CD4-positive, alpha-beta T cell treated with Interleukin-6 at 100 ng/mL for 8 hours (primary cell): Measurements from ENCODE around the gene C1QTNF7.

Source experiments
- DNase-seq: peaks from one replicate; pipeline ENCODE4 v3.0.0-alpha.2; 2020; ENCODE audit warnings: mixed read lengths, low spot score

Gene C1QTNF7

GRCh38 chr4:15427701-15428100 lies at the start of gene C1QTNF7:
Gene C1QTNF7, plus strand, starts transcription at chr4:15428033. Its CDS starts 7,711 bp downstream, at chr4:15435744.
- no peak for DNase-seq

DNA sequence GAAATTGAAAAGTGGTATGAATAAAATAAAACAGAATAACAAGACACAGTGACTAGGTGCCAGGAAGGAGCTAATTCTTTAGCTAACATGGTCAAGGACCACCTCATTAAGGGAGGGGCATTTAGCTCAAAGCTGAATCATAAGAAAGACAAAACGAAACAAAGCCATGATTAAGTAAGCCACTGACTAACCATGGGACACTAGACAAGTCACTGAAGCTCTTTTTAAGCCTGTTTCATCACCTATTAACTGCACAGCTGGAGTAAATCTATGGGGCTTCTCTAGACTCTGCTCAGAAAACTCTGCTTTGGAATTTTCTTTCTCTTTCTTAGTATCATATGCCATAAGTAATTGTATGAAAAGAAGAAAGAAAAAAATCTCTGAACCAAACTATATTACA lies 49.8 kb upstream of the C1QTNF7 start:
- DNase-seq = no peak

DNA sequence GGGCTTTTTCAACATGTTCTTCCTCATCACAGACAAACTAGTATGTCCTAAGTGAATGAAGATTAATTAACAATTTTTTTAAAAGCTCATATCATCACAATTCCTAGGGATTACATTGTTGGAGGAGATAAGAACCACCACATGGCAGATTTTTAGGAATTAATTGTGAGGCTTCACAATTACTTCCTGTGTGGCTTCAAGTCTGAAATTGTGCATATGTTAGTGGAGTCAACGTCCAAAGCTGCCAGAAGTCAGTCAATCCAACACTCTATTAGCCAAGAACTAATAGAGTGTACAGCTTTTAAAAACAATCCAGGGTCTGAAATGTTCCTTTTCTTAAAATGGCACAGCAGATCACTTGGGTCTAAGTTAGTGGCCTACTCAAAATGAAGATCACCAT lies 49.3 kb upstream of the C1QTNF7 start:
- no peak for DNase-seq

DNA sequence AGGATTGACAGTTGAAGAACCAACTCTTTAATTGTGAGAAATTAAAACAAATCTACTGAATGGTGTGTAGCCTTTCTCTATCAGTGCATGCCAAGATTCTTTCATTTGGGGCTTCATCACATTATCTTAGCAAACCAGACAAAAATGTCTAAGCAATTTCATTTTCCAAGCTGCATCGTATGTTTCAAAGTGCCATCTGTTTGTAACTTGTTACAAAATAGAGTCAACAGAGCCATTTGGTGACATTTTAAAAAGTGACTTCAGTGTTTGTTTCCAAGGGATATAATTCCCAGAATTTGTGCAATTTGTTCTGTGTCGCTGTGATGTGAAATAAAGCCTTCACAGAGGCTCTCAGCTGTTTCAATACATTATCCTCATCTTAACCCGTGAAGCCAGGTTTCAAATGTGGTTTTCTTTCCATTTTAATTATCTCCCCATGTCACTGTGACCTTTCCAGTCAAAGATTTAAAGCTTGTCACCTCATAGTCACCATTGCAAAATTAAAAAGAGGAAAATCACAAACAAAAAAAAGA lies 46.0 kb upstream of the C1QTNF7 start:
- DNase-seq = no peak

GRCh38 chr4:15382669-15383273 lies 45.1 kb upstream of the C1QTNF7 start:
- no peak for DNase-seq

DNA sequence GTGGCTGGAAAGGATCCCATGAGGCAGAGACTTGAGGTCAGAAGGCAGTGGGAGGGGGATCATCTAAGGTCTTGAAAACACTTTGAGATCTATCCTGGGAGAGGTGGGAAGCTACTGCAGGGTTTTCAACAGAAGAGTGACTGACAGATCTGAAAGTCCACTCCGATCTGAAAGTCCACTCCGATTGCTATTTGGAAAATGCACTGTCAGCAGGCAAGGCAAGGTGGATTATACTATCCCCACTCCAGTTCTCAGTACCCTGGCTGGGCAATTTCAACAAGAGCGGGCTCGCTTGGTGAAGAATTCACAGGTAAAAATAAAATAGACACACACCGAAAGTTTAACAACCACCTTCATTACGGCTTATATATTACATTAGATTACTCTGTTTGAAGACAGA lies 42.3 kb upstream of the C1QTNF7 start:
- no peak for DNase-seq

DNA sequence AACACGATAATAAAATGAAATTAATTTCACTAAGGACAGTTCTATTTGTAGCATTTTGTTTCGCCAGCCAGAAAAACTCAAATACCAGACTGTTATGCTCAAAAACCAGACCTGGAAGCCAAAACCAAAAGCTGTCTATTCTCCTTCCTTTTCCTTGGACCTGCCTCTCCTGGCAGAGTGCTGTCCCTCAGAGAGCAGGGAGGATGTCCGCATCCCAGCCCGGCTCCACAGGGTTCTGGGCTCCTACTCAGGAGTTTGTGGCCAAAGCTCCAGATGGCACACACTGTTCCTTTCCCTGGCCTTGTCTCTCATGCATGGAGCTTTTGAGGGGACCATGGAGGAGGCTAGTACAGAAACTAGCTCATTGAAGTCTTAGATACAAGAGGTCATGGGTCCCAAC lies 41.9 kb upstream of the C1QTNF7 start:
- DNase-seq = no peak

GRCh38 chr4:15390494-15390893 lies 37.3 kb upstream of the C1QTNF7 start:
- DNase-seq = no peak

- no peak for DNase-seq
Measured at GRCh38 chr4:15392053-15392805, 35.6 kb upstream of the C1QTNF7 start.

DNA sequence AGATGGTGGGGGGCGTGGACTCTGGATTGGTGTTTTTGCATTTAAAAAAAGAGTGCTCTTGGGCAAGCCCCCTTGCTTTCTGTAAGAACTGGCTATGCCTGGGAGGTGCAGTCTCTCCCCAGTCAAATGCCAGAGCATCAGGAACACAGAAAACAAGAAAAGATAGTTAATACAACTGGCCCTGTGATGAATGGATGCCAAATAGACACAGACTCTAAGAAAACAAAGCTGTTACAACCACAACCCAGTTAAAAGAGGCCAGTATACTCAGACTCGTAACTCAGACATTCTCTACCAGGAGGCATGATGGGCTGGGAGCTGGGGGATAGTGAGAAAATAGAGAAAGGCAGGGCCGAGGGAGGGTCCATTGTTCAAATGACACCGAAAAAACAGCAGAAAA lies 32.5 kb upstream of the C1QTNF7 start:
- no peak for DNase-seq

- peak; percentile 38 for DNase-seq
Measured at GRCh38 chr4:15396157-15396800, 31.6 kb upstream of the C1QTNF7 start.

GRCh38 chr4:15398001-15398400 lies 29.8 kb upstream of the C1QTNF7 start:
- no peak for DNase-seq

GRCh38 chr4:15398732-15399131 lies 29.1 kb upstream of the C1QTNF7 start:
- no peak for DNase-seq

DNA sequence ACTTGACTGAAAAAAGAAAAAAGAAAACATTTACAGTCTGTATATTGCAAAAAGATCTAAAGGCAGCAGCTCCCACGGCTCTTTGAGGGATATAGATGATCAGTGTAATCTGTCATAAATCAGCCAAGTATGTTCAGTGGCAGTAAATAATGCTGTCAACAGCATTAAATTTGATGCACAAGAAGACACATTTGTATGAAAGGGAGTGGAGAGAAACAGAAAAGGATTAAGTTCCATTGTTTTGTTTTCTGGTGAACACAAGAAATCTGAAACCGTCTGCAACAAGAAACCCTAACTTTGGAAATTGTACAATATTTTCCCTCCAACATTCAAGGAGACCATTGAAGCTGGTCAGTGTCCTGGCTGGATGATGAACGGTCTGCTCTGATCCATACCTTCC lies 27.6 kb upstream of the C1QTNF7 start:
- no peak for DNase-seq

GRCh38 chr4:15400981-15401671 lies 26.7 kb upstream of the C1QTNF7 start:
- peak; percentile 37 for DNase-seq

- DNase-seq = no peak
Measured at GRCh38 chr4:15402146-15402545, 25.7 kb upstream of the C1QTNF7 start.

- DNase-seq = no peak
Measured at GRCh38 chr4:15402974-15403373, 24.9 kb upstream of the C1QTNF7 start.

GRCh38 chr4:15405018-15405417 lies 22.8 kb upstream of the C1QTNF7 start:
- DNase-seq = no peak

GRCh38 chr4:15410750-15411149 lies 17.1 kb upstream of the C1QTNF7 start:
- peak; percentile 42 for DNase-seq

- DNase-seq = no peak
Measured at GRCh38 chr4:15412461-15412860, 15.4 kb upstream of the C1QTNF7 start.

DNA sequence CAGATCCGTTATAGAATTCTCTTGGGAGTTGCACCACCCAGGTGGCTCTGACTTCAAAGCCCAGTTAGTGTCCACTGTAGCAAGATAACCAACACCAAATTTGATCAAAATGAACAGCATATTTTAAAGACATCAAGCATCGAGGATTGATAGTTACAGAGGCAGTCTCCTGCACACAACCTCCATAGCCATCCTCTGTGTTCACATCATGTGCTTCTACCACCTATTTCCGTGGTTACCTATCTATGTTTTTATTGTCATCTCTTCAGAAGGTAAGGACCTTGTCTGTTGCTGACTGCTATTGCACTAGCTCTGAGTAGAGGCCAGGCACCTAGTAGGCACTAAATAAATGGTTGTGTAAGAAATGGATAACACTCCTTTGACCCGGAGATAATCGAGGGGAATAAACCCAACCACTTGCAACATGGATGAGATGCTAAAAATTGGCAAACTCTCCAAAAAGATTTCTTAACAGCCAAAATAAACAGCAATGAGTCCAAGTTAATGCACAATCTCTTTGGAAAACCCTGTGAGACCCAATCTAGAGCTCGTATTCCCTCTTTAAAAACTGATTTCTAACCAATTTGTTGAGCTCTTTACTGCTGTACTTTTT lies 14.7 kb upstream of the C1QTNF7 start:
- DNase-seq = no peak

- no peak for DNase-seq
Measured at GRCh38 chr4:15413623-15414019, 14.2 kb upstream of the C1QTNF7 start.
